Measurements from ENCODE around the gene DGCR6L. TPM values are rescaled to one million over a fixed set of nuclear protein-coding genes. Genes with fewer than 3 reads are reported as not detected.
"Not testable (repeated sequence)": the region's sequence is repeated elsewhere in the genome, so short reads cannot be mapped to it uniquely, and the experiment has no call there.

The DGCR6L gene
- total RNA-seq, 4 donors from 2014 or later = 56.2 to 81.0 (median 79.3) TPM

- 90 to 93% methylated on average over 5 to 6 of the region's 11 CpGs for WGBS, 2 donors
- intact Hi-C loops (cut with DNase I; ENCODE audit: low total_unique reads); H3K4me3 ChIP-seq (ENCODE audit: low read depth, poor library complexity, severe bottlenecking): not testable (repeated sequence)
- DNase-seq (ENCODE audit: low spot score in 2 of 2) = peak; percentile 8 to 72
Observed at GRCh38 chr22:20313306-20314077, 6.4 kb downstream of the DGCR6L start.

DNA sequence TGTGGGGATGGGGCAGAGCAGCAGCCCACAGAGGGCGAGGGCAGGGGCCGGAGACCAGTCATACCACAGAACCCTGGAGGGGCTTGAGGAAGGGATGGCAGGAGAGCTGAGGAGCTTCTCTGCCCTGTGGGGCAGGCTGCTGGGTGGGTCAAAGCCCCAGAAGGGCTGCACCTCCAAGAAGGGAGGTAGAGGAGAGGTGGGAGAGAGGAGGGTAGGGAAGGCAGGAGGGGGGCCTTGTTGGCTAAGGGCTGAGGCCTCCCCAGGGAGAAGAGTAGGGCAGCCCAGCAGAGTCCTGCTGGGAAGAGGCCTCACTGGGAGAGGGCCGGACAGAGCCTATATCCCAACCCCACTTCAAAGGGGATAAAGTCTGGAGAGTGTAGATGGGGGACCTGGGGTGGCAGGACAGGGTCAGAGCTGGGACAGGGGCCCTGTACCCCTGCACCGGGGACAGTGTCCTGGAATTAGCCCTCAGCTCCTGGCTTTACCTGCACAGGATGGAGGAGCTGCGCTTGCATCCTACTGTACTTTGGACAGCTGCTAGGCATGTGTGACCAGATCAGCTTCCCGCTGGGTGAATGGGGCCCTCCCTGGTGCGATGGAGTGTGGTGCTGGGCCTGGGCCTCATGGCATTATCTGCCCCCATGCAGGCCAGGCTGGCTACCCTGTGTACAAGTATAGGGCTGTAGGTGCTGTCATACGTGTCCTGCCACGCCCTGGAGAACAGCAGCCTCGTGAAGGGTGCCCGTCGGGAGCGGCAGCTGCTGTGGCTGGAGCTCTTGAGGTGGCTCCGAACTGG is 7.3 kb downstream of the DGCR6L start:
- no peak for TF ChIP-seq POLR2A (IDR thresholded peaks at IDR 0.05)
- TF ChIP-seq, protein P1, sequence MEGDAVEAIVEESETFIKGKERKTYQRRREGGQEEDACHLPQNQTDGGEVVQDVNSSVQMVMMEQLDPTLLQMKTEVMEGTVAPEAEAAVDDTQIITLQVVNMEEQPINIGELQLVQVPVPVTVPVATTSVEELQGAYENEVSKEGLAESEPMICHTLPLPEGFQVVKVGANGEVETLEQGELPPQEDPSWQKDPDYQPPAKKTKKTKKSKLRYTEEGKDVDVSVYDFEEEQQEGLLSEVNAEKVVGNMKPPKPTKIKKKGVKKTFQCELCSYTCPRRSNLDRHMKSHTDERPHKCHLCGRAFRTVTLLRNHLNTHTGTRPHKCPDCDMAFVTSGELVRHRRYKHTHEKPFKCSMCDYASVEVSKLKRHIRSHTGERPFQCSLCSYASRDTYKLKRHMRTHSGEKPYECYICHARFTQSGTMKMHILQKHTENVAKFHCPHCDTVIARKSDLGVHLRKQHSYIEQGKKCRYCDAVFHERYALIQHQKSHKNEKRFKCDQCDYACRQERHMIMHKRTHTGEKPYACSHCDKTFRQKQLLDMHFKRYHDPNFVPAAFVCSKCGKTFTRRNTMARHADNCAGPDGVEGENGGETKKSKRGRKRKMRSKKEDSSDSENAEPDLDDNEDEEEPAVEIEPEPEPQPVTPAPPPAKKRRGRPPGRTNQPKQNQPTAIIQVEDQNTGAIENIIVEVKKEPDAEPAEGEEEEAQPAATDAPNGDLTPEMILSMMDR (IDR thresholded peaks at IDR 0.05) = no peak
- peak; percentile 7 to 77 for DNase-seq (ENCODE audit: low spot score in 2 of 2)
- WGBS, 2 donors = 76 to 85% methylated on average over 10 to 14 of the region's 14 CpGs
- no peak overlapping the region for H3K4me3 ChIP-seq (ENCODE audit: low read depth, poor library complexity, severe bottlenecking)
- intact Hi-C loops (cut with DNase I; ENCODE audit: low total_unique reads) = no loop called here

GRCh38 chr22:20311249-20312062 is 8.4 kb downstream of the DGCR6L start:
- peak in 1 of 2 donors; percentile 70 for DNase-seq (ENCODE audit: low spot score in 2 of 2)
- intact Hi-C loops (cut with DNase I; ENCODE audit: low total_unique reads); H3K4me3 ChIP-seq (ENCODE audit: low read depth, poor library complexity, severe bottlenecking): not testable (repeated sequence)
- WGBS, 2 donors = 81 to 83% methylated on average over 14 to 17 of the region's 20 CpGs

- WGBS, 2 donors = 76 to 85% methylated on average over 6 of the region's 6 CpGs
- H3K4me3 ChIP-seq (ENCODE audit: low read depth, poor library complexity, severe bottlenecking); intact Hi-C loops (cut with DNase I; ENCODE audit: low total_unique reads): not testable (repeated sequence)
- DNase-seq (ENCODE audit: low spot score in 2 of 2) = peak in 1 of 2 donors; percentile 68
Observed at GRCh38 chr22:20310773-20311172, 9.1 kb downstream of the DGCR6L start.

- intact Hi-C loops (cut with DNase I; ENCODE audit: low total_unique reads); H3K4me3 ChIP-seq (ENCODE audit: low read depth, poor library complexity, severe bottlenecking): not testable (repeated sequence)
- peak in 1 of 2 donors; percentile 29 for DNase-seq (ENCODE audit: low spot score in 2 of 2)
- 83 to 92% methylated on average over 2 to 4 of the region's 7 CpGs for WGBS, 2 donors
Observed at GRCh38 chr22:20310180-20310579, 9.7 kb downstream of the DGCR6L start.

GRCh38 chr22:20308806-20309650 is 10.8 kb downstream of the DGCR6L start:
- DNase-seq (ENCODE audit: low spot score in 2 of 2); intact Hi-C loops (cut with DNase I; ENCODE audit: low total_unique reads); H3K4me3 ChIP-seq (ENCODE audit: low read depth, poor library complexity, severe bottlenecking): not testable (repeated sequence)
- 60 to 61% methylated on average over 19 to 21 of the region's 22 CpGs for WGBS, 2 donors

GRCh38 chr22:20307448-20308447 is 12.1 kb downstream of the DGCR6L start:
- WGBS, 2 donors = 79 to 86% methylated on average over 10 to 14 of the region's 14 CpGs
- intact Hi-C loops (cut with DNase I; ENCODE audit: low total_unique reads); DNase-seq (ENCODE audit: low spot score in 2 of 2); H3K4me3 ChIP-seq (ENCODE audit: low read depth, poor library complexity, severe bottlenecking): not testable (repeated sequence)

- intact Hi-C loops (cut with DNase I; ENCODE audit: low total_unique reads); DNase-seq (ENCODE audit: low spot score in 2 of 2); H3K4me3 ChIP-seq (ENCODE audit: low read depth, poor library complexity, severe bottlenecking): not testable (repeated sequence)
- WGBS, 2 donors = 85 to 89% methylated on average over 14 to 17 of the region's 21 CpGs
Observed at GRCh38 chr22:20306646-20307447, 13.0 kb downstream of the DGCR6L start.

Data from lower leg skin (tissue), 4 donors.